GM19043 (cell line): ENCODE data around the gene KCNG1.

ENCODE experiments used
- ATAC-seq: cut with Tn5 transposase; IDR thresholded peaks from one replicate; pipeline ENCODE4 v1.9.1; 2021; ENCODE audit warnings: low read depth; ENCODE audit not compliant: unreplicated experiment

The KCNG1 gene

GRCh38 chr20:51036827-51037531, 14.1 kb upstream of the KCNG1 start:
- no peak for ATAC-seq

- ATAC-seq: no peak
These were observed 13.3 kb upstream of the KCNG1 start for GRCh38 chr20:51036226-51036625.

DNA sequence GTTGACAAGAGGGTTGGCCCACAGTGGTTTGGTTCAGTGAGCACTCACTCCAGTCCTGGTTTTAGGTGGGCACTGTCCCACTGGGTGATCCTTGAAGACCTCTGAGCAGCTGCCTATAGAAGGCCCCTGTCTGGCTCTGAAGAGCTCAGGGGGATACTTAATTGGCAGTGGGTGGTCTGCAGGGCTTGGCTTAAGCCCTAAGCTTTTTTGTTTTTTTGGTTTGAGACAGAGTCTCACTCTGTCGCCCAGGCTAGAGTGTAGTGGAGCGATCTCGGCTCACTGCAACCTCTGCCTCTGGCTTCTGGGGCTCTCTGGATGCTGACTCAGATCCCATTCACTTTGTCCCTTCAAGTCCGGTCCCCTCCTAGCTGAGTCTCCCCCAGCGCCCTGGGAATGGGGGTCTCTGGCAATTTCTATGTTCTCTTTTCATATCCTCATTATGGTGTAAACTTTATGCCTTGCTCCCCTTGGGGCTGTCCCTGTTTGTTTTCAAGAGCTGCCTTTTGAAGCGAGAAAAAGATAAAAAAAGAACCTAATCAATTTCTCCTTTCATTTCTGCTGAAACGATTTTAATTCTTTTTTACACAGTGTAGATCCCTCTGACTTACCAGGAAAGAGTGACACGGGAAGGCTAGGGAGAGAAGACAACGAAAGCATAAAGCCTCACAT, 12.2 kb upstream of the KCNG1 start:
- ATAC-seq: no peak

- ATAC-seq: no peak
These were observed 11.6 kb upstream of the KCNG1 start for GRCh38 chr20:51034476-51034875.

DNA sequence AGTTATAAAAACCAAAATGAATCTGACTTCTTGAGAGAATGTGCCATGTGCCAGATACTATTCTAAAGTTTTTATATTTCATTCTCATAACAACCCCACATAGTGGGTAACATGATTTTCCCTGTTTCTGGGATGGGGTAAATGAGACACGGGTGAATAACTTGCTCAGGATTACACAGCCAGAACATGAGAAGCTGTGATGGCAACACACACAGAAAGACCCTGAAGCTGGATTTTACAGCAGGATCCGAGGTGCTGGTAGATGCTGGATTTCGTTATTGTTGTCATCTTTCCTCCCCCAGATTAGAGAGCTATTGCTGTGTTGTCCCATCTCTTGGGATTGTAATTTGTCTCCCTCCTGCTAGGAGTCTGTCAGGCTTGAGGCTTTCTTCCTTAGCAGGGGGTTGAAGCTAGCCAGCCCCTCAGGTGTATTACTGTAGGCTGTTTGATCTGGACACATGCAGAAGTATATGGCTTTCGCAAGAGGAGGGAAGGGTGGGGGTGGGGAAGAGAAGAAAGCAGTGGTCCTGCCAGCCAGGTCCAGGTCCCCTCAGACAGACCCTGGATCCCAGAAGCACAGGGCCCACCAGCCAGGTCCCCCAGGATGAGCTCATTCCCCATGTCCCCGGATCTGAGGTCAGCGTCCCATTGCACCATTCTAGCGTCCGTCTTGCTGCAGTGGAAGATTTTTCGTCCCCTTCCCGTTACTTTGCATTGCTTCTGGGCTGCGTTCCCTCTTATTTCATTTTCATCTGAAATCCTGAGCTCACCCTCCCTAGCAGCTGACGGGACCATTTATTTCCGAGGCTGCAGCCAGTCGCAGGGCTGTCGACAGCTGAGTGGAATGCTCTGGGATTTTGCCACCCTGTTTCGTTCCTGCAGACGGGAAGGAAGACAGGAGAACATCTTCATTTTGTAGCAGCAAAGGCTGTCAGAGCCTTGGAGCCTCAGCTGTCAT, 7.3 kb upstream of the KCNG1 start:
- no peak for ATAC-seq

GRCh38 chr20:51029556-51029955, 6.6 kb upstream of the KCNG1 start:
- ATAC-seq: no peak

GRCh38 chr20:51028616-51029212, 5.8 kb upstream of the KCNG1 start:
- no peak for ATAC-seq

- no peak for ATAC-seq
These were observed 4.3 kb upstream of the KCNG1 start for GRCh38 chr20:51027035-51027795.

DNA sequence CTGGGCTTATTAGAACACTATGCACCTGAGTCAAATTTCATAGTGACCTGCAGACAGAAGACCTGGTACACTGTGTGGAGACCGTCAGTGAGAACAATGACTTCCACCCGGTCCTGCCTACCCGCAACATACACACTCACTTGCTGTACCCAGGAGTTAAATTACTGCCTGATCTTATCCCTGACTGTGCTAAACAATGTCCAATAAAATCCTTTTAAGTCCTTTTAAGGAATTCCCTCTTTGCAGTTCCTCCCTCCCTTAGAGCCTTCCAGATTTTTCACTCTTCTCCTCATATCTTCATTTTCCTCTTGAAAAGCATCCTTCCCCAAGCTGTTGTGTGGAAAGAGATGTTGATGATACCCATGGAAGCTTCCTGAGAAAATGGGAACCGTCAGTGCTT, 3.4 kb upstream of the KCNG1 start:
- ATAC-seq: no peak

GRCh38 chr20:51024761-51025160, 1.9 kb upstream of the KCNG1 start:
- ATAC-seq: no peak

GRCh38 chr20:51023617-51024155, 779 bp upstream of the KCNG1 start:
- ATAC-seq: no peak

DNA sequence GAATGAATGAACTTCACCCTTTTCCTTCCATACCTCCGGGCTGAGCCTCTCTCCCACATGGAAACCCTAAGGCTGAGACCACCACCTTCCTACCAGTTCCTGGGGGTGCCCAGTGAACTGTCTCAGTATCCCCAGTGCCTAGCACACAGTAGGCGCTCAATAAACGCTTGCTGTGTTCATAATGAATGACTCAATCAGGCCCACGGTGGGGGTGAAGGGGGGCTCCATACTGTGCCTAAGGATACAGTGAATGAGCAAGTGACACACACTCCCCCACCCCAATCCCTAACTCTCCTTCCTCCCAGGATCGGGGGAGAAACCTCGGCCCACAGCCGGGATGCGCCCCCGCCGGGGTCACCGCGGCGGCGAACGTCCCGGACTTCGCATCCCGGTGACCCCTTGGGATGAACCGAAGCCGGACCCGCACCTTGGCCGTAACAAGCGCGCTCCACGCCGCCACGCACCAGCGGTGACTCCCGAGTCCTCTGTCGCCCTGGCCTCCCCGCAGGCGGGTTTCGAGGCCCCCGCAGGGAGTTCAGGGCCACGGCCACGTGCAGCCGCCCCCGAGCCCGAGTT, 592 bp downstream of the KCNG1 start:
- ATAC-seq: no peak

GRCh38 chr20:51021067-51022025, 1.6 kb downstream of the KCNG1 start:
- no peak for ATAC-seq

GRCh38 chr20:51020657-51021056, 2.2 kb downstream of the KCNG1 start:
- ATAC-seq: no peak

DNA sequence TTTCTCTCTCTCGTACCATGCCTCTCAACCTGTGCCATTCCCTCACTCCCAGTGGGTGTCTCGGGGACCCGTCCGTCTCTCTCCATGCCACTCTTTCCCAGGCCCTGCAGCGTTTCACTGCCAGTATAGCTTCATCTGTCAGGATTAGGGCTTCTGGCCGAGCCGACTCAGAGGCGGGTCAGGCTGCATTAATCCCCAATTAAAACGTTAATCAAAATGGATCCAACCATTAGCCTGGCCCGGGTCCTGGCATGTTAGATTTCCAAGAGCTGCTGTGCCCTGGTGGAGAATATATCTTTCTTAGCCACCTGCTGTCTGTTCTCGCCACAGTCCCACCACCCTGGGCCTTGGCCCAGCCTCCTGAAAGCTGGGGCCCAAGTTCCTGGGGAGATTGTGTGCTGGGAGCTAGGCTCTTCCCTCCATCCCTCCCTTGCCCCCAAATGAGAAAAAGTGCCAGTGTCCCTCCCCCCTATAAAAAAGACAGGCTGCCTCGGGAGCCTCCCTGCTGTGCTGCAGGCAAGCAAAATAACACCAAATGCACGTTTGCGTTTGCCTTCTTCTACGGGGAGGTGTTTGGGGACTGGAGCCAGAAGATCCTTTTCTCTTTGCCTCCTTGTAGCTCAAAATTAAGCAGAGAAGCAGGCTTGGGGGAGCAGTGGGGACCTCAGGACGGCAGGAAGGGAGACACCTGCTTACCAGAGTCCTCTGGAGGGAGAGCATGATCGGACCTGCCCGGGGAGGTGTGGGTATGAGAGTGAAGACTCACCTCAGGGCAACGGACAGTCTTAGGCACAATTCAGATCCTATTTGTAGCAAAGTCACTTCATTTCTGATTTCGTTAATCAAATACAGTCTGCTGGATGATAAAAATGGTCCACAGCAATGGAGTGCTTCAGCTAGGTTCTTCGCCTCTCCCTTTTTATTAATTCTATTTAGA, 3.0 kb downstream of the KCNG1 start:
- ATAC-seq: no peak

DNA sequence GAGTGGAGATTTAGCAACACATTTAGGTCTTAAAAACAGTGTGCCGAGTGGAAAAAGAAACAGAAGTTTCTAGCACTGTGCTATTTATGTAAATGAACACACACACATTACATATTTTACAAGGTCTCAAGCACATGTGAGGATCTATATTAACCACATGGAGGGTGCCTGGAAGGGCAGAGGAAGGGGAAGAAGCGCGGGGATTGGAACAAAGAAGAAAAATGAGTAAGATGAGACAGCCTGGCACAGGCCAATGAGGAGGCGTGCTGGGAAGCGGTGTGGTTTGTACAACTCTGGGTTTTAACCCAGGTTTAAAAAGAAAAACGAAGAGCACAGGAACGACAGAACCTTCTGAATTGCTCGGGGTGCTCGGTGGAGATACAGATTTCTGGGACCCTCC, 5.7 kb downstream of the KCNG1 start:
- no peak for ATAC-seq

DNA sequence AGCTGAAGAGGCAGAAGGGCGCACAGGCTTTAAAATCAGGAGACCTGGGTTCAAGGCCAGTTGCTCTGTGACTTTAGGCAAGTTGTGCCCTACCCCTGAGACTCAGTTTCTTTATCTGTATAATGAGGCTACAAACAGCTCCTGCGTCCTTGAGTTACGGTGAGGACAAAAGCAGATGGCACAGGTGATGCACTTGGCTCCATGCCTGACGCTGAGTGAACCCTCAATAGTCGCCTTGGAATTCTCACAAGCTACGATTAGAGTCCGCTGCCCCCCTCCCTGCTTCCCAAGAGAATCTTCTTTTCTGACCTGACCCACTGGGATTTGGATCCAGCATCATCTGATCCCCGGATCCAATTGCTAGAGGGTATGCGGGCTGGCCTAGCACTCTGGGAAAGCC, 6.4 kb downstream of the KCNG1 start:
- no peak for ATAC-seq
